HG02798 (cell line): ENCODE data around the gene ADAM20.
"Not testable (repeated sequence)": the region's sequence is repeated elsewhere in the genome, so short reads cannot be mapped to it uniquely, and the experiment has no call there.

Experiments used
- ATAC-seq: cut with Tn5 transposase; IDR thresholded peaks from one replicate; pipeline ENCODE4 v1.9.1; 2021; ENCODE audit warnings: mild to moderate bottlenecking; ENCODE audit not compliant: unreplicated experiment, poor library complexity

The ADAM20 gene

DNA sequence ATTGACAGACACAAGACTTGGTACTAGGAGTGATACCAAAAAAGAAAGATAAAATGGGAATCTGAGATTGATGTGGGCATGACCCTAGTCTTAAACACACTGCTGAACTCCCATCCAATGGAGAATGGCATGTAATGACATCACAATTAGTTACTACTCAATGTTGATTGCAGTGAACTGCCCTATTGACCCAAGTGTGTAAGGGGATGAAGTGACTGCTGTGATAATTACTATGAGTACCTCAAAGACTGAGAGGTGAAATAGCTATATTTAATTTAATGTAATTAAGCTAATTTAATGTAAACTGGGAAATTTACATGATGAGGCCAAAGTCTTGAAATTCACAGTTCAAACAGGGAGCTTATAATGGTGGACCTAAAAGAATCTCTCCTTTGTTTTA lies at the start of gene ADAM20:
TSS of gene ADAM20 (minus strand) at position 101 of the 400 bp plus-strand sequence. CDS start 10,247 bp downstream, outside the sequence.
- no peak for ATAC-seq

DNA sequence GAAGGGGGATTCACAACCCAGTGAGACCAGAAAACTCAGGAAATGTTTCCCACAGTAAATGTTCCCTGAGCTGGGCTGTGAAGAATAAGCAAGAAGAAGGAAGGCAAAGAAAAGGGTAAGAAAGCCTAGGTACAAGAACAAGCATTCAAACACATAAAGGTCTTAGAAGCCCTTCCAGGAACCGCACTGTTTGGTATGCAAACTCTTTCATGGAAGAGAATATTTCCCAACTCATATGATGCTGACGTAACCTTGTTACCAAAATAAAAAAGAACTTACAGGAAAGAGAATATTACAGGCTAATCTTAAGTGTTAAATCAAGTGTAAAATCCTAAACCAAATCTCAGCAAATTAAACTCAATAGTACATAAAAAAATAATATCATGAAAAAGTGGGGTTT lies 42.1 kb upstream of the ADAM20 start:
- ATAC-seq, result no peak

DNA sequence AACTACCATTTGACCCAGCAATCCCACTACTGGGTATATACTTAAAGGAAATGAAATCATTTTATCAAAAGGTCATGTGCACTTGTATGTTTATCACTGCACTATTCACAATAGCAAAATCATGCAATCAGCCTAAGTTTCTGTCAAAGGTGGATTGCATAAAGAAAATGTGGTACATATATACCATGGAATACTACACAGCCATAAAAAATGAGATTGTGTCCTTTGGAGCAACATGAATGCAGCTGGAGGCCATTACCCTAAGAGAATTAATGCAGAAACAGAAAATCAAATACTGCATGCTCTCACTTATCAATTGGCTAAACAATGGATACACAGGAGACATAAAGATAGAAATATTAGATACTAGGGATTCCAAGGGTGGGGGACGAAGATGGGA lies 38.2 kb upstream of the ADAM20 start:
- ATAC-seq, result no peak

DNA sequence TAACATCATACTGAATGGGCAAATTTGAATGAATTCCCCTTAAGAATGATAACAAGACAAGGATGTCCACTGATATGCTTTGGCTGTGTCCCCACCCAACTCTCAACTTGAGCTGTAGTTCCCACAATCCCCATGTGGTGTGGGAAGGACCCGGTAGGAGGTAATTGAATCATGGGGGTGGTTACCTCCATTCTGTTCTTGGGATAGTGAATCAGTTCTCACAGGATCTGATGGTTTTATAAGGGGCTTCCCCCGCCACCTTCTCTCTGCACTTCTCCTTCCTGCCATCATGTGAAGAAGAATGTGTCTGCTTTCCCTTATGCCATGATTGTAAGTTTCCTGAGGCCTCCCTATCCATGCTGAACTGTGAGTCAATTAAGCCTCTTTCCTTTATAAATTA lies 36.3 kb upstream of the ADAM20 start:
- no peak for ATAC-seq

DNA sequence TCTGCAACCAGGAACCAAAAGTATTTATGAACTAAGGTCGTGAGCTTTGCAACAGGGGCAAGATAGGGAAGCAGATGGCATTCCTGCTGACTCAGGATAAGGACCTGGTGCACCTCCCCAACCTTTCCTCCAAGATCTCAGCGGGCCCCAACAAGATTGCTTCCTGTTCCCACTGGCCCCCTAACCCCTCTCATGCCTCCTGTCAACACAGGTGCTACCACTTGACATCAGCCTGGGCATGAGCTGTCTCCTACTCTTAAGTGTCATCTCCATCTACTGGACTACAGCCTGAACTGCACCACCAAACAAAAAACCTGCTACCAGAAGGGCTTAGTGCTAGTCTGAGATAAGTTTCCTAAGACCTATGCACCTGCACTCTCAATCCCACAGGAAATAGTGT lies 33.0 kb upstream of the ADAM20 start:
- ATAC-seq, result no peak

DNA sequence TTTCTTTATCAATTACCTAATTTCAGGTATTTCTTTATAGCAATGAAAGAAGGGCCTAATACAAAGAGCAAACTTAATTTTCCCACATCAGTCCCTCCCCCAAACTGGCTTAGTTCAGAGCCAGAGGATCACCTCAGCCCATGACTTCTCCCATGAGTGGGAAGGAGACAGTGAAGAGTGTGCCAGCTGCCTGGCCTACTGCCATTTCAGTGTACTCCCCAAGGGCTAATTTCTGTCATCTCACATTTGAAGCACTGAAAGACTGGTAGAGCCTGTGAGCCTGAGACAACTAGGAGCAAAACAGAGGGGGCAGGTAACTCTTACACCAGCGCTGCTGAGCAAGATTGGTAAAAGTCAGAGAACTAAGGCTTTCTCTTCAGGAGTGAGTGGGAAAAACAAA lies 29.1 kb upstream of the ADAM20 start:
- ATAC-seq, result no peak

DNA sequence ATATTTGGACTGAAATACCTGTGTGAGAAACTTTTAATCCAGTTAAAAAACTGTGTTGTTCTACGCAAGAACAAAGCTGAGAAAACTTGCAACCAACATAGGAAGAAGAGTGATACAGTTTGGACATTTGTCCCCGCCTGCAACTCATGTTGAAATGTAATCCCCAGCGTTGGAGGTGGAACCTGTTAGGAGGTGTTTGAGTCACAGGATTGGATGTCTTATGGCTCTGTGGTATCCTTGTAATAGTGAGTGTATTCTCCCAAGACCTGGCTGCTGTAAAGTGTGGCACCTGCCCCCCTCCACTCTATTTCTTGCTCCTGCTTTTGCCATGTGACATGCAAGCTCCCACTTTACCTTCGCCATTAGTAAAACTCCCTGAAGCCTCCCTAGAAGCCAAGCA lies 28.6 kb upstream of the ADAM20 start:
- ATAC-seq, result no peak

DNA sequence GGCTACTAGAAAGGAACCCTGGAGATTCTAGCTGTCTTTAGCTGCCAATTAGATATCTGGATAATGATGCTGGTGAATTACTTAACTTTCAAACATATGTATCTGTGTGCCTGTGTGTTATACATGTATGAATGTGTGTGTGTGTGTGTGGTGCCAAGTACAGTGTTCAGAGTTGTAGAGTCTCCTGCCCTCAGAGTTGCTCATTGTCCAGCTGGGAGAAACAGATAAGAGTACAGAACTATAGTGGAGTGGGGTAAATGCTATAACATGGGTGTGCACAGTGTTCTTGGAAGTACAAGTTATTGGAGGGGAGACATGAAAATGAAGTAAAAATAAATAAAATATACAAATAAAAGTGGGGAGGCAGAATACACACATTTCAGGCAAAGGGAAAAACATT lies 23.6 kb upstream of the ADAM20 start:
- no peak for ATAC-seq

DNA sequence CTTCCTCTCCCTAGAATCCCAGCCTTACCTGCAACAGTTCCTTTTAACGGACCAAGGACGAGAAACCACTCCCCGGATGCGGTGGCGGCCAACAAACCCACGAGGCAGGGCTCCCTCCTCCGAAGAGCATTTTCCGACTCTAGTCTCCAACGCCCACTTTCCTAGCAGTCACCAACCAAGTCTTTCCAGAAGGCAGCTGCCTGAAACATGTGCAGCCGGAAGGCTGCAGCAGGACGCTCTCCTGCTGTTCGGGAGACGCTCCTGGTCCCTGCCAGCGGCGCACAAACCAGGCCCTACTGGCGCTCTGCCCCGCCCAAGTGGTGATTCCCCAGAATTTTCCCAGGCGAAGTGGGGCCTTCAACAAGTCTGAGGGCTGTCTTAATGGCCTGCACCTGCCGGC lies 21.1 kb upstream of the ADAM20 start:
- ATAC-seq, result no peak

DNA sequence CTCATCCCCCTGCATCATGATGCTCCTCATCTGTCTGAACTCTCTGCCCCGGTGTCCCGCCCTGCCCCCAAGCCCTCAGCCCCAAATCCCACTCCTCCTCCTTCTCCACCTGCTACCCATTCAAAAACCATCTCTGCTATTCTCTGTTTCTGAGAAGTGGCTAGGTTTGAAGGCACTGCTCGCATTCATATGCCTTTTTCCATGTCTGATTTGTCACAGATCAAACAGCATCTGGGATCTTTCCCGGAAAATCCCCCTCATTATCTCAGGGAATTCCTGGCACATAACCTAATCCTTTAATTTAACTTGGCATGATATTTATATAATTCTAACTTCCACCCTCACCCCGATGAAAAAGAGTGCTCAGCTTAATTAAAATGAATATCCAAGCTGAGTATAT lies 3.3 kb upstream of the ADAM20 start:
- ATAC-seq, result no peak

DNA sequence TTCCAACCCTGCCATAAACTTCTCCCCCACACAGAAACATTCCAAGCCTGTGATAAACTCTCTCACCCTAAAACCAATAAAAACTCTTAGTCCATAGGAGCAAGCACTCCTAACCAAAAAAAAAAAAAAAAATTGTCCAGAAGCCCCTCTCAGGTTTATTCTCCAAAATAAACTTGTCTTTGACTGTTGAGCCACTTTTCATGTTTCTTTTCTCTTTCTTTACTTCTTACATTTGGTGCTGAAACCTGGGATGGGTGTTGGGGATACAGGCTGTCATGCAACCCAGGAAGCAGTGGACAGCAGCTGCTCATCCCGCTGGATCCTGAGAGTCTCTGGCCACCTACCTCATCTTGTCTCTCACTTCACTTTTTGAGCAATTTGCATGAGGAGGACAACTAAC lies 2.0 kb upstream of the ADAM20 start:
- no peak for ATAC-seq

DNA sequence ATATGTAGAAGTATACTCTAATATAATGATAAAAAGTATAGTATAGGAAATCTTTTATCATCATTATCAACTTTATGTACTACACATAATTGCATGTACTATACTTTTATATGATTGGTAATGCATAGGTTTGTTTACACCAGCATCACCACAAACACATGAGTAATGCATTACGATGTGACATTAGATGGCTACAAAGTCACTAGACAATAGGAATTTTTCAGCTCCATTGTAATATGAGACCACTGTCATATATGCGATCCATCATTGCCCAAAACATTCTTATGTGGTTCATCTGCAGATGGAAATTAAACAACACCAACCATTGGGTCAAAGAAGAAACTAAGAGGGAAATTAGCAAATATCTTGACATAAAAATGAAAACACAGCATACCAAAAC lies 4.4 kb downstream of the ADAM20 start:
- ATAC-seq, result no peak

DNA sequence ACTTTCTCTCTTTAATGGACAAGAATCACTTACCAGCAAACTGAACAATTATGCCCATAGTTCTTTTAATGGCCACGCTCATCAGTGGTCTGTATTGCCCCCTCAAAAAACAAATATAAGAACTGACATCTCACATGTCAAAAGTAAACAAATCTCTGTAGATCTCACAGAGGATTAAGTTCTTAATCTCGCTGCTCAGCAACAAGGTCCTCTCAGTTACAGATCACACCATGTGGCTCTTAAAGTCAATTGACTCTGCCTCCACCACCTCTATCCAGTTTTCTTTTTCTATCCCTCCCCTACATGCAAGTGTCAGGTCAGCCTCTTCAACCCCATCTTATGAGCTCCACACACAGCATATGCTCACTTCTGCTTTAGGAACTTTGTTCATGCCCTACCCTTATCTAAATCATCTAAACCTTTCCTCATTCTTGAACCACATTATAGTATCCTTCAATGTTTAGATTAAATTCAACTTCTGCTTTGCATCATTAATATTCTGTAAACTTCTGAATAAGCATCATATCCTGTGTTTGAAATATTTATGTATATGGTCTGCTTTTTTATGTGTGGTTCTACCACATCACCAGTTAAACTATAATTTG lies 7.2 kb downstream of the ADAM20 start:
- ATAC-seq, result no peak

DNA sequence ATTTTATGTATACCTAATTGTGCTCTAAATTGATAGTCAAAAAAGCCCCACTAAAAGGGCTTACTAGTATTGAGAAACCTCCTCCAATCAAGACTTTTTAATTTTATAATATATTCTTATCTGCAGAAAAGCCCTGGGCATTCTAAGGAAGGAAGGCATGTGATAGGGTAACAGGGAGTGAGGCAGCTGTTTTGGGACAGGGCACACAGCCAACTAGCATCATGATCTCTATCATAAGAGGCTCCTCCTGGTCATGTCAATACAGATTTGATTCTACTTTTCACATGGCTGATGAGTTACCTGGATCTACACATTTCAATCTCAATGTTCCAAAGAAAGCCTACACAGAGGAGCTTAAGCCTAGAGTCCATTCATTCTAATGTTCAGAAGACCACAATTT lies 9.1 kb downstream of the ADAM20 start:
- no peak for ATAC-seq

DNA sequence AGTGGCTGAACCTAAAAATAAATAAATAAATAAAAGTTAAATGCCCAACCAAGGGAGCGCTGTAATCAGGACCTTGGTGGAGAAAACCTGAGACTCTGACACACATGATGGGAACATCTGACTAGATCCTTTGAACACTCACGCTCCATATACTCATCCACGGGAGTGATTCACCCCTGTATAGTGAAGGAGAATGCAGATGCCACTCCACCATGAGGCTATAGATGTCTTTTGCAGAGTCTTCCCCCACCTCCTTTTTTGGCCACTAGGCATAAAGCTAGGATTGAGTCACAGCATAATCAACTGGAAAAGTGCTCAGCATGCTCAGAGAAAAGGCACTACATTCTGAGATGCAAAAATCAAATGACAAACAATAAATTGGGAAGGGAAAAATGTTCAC lies 19.0 kb downstream of the ADAM20 start:
- no peak for ATAC-seq

DNA sequence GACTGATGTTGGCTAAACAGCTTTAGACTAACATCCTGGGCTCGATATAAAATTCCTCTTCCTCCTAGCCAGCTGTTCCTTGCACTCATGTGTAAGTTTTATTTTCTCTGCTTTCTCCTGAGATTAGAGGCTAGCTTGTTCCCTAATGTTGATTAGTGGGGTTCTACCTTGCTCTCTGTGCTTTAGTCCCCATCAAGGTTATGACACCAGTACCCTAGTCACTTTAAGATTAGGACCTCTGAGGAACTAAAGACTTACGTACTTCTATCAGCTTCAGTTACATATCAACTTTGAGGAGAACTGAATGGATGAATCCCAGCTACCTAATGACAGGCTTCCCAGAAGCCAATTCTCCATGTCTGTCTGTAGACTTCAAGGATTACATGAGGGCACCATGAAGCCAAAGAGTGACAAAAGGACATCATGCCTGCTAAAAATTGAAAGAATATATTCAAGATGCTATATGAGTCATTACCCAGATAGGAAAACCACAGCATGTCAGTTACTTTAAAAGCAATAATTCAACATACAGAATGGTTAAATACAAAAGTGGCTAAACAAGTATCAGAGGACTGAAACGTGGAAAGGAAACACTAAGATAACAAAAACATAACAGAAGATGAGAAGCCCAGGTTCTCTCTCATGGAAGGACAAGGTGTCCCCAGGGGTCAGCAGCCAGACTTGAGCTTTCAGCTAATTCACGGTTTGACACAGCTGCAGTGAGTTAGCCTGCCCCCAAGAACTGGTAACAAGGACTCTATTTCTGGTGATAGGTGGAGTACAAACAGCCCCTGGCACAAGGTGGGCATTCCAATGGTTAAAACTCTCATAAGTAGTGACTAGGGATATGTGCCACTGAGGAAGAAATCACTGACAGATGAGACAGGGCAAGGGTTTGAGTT lies 20.4 kb downstream of the ADAM20 start:
- ATAC-seq, result no peak

DNA sequence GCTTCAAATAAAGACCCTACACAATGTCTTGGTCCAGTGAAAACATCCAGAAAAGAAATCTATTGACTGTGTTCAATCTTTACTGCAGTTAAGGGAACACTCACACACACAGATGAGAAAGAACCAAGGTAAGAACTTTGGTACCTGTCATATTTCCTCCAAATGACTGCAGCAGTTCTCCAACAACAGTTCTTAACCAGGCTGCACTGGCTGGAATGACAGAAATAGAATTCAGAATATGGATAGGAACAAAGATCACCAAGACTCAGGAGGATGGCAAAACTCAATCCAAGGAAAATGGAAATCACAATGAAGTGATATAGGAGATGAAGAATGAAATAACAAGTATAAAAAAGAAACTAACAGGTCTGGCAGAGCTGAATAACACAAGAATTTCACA lies 36.6 kb downstream of the ADAM20 start:
- ATAC-seq, result no peak

DNA sequence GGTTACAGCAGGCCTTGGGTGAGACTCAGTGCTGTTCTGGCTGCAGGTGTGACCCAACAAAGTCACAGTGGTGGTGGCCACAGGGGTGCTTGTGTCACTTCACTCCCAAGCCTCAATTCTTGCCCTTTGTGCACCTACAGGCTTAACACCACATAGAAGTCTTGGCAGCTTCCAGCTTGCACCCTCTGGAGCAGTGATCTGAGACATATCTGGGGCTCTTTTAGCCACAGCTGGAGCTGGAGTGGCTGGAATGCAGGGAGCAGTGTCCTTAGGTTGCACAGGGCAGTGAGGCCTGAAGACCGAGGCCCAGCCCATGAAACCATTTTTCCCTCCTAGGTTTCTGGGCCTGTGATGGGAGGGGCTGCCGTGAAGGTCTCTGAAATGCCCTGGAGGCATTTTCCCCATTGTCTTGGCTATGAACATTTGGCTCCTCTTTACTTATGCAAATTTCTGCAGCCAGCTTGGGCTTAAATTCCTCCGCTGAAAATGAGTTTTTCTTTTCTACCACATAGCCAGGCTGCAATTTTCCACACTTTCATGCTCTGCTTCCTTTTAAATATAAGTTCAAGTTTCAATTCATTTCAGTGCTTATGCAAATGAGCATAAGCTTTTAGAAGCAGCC lies 45.1 kb downstream of the ADAM20 start:
- ATAC-seq, result no peak

DNA sequence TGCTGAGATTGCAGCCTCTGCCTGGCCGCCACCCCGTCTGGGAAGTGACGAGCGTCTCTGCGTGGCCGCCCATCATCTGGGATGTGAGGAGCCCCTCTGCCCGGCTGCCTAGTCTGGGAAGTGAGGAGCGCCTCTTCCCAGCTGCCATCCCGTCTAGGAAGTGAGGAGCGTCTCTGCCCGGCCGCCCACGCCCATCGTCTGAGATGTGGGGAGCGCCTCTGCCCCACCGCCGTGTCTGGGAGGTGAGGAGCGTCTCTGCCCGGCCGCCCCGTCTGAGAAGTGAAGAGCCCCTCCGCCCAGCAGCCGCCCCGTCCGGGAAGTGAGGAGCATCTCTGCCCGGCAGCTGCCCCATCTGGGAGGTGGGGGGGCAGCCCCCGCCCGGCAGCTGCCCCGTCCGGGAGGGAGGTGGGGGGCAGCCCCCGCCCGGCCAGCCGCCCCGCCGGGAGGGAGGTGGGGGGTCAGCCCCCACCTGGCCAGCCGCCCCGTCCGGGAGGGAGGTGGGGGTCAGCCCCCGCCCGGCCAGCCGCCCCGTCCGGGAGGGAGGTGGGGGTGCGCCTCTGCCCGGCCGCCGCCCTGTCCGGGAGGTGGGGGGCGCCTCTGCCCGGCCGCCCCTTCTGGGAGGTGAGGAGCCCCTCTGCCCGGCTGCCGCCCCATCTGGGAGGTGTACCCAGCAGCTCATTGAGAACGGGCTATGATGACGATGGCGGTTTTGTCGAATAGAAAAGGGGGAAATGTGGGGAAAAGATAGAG lies 57.3 kb downstream of the ADAM20 start:
- not testable (repeated sequence) for ATAC-seq

DNA sequence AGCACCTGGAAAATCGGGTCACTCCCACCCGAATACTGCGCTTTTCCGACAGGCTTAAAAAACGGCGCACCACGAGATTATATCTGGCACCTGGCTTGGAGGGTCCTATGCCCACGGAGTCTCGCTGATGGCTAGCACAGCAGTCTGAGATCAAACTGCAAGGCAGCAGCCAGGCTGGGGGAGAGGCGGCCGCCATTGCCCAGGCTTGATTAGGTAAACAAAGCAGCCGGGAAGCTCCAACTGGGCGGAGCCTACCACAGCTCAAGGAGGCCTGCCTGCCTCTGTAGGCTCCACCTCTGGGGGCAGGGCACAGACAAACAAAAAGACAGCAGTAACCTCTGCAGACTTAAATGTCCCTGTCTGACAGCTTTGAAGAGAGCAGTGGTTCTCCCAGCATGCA lies 59.3 kb downstream of the ADAM20 start:
- ATAC-seq, result not testable (repeated sequence)

DNA sequence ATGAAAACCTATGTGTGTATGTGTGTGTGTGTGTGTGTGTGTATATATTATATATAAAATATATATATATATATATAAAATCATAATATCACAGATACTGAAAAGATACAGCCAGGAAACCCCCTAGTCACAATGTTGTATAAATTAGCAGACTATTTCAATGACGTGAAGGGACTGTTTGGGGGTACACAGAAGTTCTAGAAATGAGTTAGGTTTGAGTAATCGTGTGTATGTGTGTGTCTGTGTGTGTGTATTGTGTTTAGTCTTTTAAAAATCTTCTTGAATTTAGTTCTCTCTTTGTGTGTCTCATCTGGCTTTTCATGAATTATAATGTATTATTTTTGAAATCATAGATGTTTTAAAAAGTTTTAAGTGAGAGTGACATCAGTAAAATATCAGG lies 61.0 kb downstream of the ADAM20 start:
- no peak for ATAC-seq
